Astrocyte (in vitro differentiated cells and primary cell): Measurements from ENCODE around the gene ATPAF2. TPM values are rescaled to one million over a fixed set of nuclear protein-coding genes. Genes with fewer than 3 reads are reported as not detected.

Source experiments
- DNase-seq: peaks from one replicate; pipeline ENCODE4 v3.0.0-alpha.2; 2010; ENCODE audit warnings: low read depth
- FAIRE-seq: peaks from 2 replicates; lab custom pipeline; 2011; peaks lifted over from hg19 to GRCh38; lab: Jason Lieb, UNC
- H2AFZ ChIP-seq: 2 replicates; pipeline ENCODE4 v1.6.0; 2012; ENCODE audit warnings: low read depth, low read length, inconsistent platforms
- H3K27ac ChIP-seq: 2 replicates; pipeline ENCODE4 v1.5.1; 2011; ENCODE audit warnings: low read depth, low read length, inconsistent platforms
- H3K27me3 ChIP-seq: 2 replicates; pipeline ENCODE4 v1.6.0; 2011; ENCODE audit warnings: low read length, inconsistent platforms; ENCODE audit not compliant: insufficient read depth
- H3K36me3 ChIP-seq: 2 replicates; pipeline ENCODE4 v1.5.1; 2011; ENCODE audit warnings: low read length, inconsistent platforms; ENCODE audit not compliant: insufficient read depth
- H3K4me1 ChIP-seq: 2 replicates; pipeline ENCODE4 v1.5.1; 2011; ENCODE audit warnings: low read length, inconsistent platforms; ENCODE audit not compliant: insufficient read depth
- H3K4me2 ChIP-seq: 2 replicates; pipeline ENCODE4 v1.6.0; 2012; ENCODE audit warnings: low read length, inconsistent platforms
- H3K4me3 ChIP-seq: 2 replicates; pipeline ENCODE4 v1.5.1; 2011; ENCODE audit warnings: low read depth, mild to moderate bottlenecking, low read length, inconsistent platforms; ENCODE audit not compliant: insufficient read depth
- H3K79me2 ChIP-seq: 2 replicates; pipeline ENCODE4 v1.6.0; 2012; ENCODE audit warnings: mild to moderate bottlenecking, low read length, inconsistent platforms; ENCODE audit not compliant: insufficient read depth
- H3K9ac ChIP-seq: 2 replicates; pipeline ENCODE4 v1.6.0; 2012; ENCODE audit warnings: mild to moderate bottlenecking, low read length, inconsistent platforms
- H3K9me3 ChIP-seq: 2 replicates; pipeline ENCODE4 v1.5.1; 2012; ENCODE audit warnings: low read depth, mild to moderate bottlenecking, low read length, inconsistent platforms; ENCODE audit not compliant: insufficient read depth
- H4K20me1 ChIP-seq: 2 replicates; pipeline ENCODE4 v1.6.0; 2012; ENCODE audit warnings: low read length, inconsistent platforms; ENCODE audit not compliant: insufficient read depth
- H3K27ac Mint-ChIP-seq: one replicate; pipeline ENCODE4 v1.8.0; 2021; ENCODE audit warnings: mild to moderate bottlenecking, mixed read lengths; ENCODE audit not compliant: unreplicated experiment
- H3K27me3 Mint-ChIP-seq: one replicate; pipeline ENCODE4 v1.8.0; 2021; ENCODE audit warnings: low read depth, mixed read lengths; ENCODE audit not compliant: unreplicated experiment
- H3K36me3 Mint-ChIP-seq: one replicate; pipeline ENCODE4 v1.8.0; 2021; ENCODE audit warnings: low read depth, mixed read lengths; ENCODE audit not compliant: unreplicated experiment
- H3K4me1 Mint-ChIP-seq: one replicate; pipeline ENCODE4 v1.8.0; 2021; ENCODE audit warnings: low read depth, mixed read lengths; ENCODE audit not compliant: unreplicated experiment
- H3K4me3 Mint-ChIP-seq: one replicate; pipeline ENCODE4 v1.8.0; 2021; ENCODE audit warnings: mild to moderate bottlenecking, moderate library complexity, mixed read lengths; ENCODE audit not compliant: unreplicated experiment
- H3K9me3 Mint-ChIP-seq: one replicate; pipeline ENCODE4 v1.8.0; 2021; ENCODE audit warnings: mild to moderate bottlenecking, mixed read lengths; ENCODE audit not compliant: unreplicated experiment
- EZH2 ChIP-seq: IDR thresholded peaks from 2 replicates; pipeline ENCODE4 v1.6.1; 2012; ENCODE audit warnings: mild to moderate bottlenecking, low read length, inconsistent platforms; ENCODE audit not compliant: insufficient read depth
- total RNA-seq: library from RNA; stranded (reverse); gene quantifications from 2 replicates; pipeline ENCODE4 v1.2.1, GENCODE V29; 2021
- TF ChIP-seq, protein P1 (sequence below): IDR thresholded peaks from 2 replicates; pipeline ENCODE4 v1.5.1; 2011; ENCODE audit warnings: low read depth, mild to moderate bottlenecking, inconsistent platforms, low read length, moderate library complexity; ENCODE audit not compliant: insufficient read depth

Gene ATPAF2
- total RNA-seq, 1 donor from 2014 or later: 24.8 TPM

DNA sequence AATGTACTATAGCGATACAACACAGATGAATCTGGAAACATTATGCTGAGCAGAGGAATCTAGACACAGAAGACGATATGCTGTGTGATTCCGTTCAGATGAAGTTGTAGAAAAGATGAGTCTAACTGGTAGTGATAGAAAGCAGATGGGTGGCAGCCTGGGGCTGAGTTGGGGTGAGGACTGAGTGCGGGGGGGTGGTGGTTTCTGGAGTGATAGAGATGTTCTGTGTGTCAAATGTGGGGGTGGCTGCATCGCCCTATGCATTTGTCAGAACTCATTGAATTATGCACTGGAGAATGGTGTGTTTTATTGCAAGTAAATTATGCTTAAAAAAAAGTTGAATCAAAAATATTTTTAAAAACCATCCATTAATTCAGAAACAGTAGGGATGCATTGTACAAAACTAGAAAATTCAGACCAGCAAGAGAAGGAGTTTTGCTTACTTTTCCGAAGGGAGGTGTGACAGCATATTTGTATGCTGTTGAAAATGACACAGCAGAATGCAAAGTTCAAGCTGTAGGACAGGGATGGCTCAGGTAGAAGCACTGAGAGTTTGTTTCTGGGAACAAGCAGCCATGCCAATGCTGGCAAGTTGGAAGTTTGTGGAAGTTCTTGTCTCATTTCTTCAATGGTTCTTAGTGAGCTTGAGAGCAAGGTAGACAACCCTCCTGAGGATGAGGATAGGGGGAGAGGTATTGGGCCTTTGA, 35.8 kb upstream of the ATPAF2 start:
- peaks cover 3% of the 10 kb centered on the region for H3K9me3 Mint-ChIP-seq
- H2AFZ ChIP-seq: no peak overlapping the region
- H3K36me3 ChIP-seq: no peaks in the 10 kb centered on the region
- H3K27ac Mint-ChIP-seq: no peak overlapping the region
- H4K20me1 ChIP-seq: no peaks in the 10 kb centered on the region
- peaks cover 4% of the 10 kb centered on the region for H3K4me1 Mint-ChIP-seq
- no peak for FAIRE-seq
- peaks cover 5% of the 10 kb centered on the region for H3K27me3 ChIP-seq
- no peak overlapping the region for H3K9ac ChIP-seq
- H3K4me3 Mint-ChIP-seq: no peak overlapping the region
- no peaks in the 10 kb centered on the region for H3K79me2 ChIP-seq
- DNase-seq: no peak
- H3K4me3 ChIP-seq: no peak overlapping the region
- H3K27me3 Mint-ChIP-seq: peaks cover 12% of the 10 kb centered on the region
- TF ChIP-seq EZH2: no peak
- TF ChIP-seq, protein P1, sequence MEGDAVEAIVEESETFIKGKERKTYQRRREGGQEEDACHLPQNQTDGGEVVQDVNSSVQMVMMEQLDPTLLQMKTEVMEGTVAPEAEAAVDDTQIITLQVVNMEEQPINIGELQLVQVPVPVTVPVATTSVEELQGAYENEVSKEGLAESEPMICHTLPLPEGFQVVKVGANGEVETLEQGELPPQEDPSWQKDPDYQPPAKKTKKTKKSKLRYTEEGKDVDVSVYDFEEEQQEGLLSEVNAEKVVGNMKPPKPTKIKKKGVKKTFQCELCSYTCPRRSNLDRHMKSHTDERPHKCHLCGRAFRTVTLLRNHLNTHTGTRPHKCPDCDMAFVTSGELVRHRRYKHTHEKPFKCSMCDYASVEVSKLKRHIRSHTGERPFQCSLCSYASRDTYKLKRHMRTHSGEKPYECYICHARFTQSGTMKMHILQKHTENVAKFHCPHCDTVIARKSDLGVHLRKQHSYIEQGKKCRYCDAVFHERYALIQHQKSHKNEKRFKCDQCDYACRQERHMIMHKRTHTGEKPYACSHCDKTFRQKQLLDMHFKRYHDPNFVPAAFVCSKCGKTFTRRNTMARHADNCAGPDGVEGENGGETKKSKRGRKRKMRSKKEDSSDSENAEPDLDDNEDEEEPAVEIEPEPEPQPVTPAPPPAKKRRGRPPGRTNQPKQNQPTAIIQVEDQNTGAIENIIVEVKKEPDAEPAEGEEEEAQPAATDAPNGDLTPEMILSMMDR: no peak
- H3K27ac ChIP-seq: no peak overlapping the region
- H3K4me2 ChIP-seq: no peak overlapping the region
- H3K9me3 ChIP-seq: no peaks in the 10 kb centered on the region
- no peaks in the 10 kb centered on the region for H3K36me3 Mint-ChIP-seq
- H3K4me1 ChIP-seq: peaks cover 4% of the 10 kb centered on the region

DNA sequence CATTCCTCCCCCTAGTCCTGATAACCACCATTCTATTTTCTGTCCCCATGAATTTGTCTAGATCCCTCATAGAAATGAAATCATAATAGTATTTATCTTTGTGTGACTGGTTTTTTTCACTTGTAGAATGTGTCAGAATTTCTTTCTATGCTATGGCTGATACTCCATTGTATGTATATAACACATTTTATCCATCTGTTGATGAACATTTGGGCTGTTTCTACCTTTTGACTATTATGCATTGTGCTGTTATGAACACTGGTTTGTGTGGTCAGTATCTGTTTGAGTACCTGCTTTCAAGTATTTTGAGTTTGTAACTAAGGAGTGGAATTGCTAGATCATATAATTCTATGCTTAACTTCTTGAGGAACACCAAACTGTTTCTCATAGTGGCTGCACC, 32.8 kb upstream of the ATPAF2 start:
- H3K27me3 Mint-ChIP-seq: peaks cover 7% of the 10 kb centered on the region
- peaks cover 2% of the 10 kb centered on the region for H3K27me3 ChIP-seq
- no peaks in the 10 kb centered on the region for H4K20me1 ChIP-seq
- H3K9me3 Mint-ChIP-seq: peaks cover 3% of the 10 kb centered on the region
- no peak overlapping the region for H3K27ac ChIP-seq
- H3K4me3 Mint-ChIP-seq: no peak overlapping the region
- no peak for DNase-seq
- no peak overlapping the region for H3K4me3 ChIP-seq
- peaks cover 8% of the 10 kb centered on the region for H3K4me1 Mint-ChIP-seq
- no peaks in the 10 kb centered on the region for H3K79me2 ChIP-seq
- no peaks in the 10 kb centered on the region for H3K36me3 Mint-ChIP-seq
- peaks cover 4% of the 10 kb centered on the region for H3K4me1 ChIP-seq
- H3K27ac Mint-ChIP-seq: no peak overlapping the region
- no peaks in the 10 kb centered on the region for H3K36me3 ChIP-seq
- H3K9me3 ChIP-seq: no peaks in the 10 kb centered on the region
- no peak overlapping the region for H3K9ac ChIP-seq
- no peak for FAIRE-seq
- H2AFZ ChIP-seq: no peak overlapping the region
- TF ChIP-seq EZH2: no peak
- TF ChIP-seq, protein P1: no peak
- H3K4me2 ChIP-seq: no peak overlapping the region

DNA sequence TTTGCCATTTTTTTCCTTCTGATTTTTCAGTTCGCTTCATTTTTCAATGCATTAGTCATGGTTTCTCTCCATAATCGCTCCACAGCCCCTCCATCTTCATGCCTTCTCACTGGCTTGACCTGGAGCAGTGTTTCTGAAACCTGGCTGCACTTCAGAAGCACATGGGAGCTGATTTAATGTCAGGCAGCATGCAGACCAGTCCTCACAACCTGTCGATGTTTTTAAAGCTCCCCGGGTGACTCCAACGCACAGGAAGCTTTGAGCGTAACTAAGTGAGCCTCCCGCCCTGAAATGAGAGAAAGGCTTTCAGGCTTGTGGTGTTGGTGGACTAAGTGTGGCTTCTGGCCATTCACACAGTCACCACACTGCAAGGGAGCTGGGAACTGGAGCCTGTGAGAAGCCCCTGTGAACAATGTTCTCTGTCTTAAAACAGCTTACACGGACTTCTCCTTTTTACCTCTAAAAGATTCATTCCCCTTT, 31.9 kb upstream of the ATPAF2 start:
- FAIRE-seq (no peak), DNase-seq (peak; percentile 53)
- Histone ChIP-seq H3K27ac (no peak overlapping the region), H3K9me3 (no peaks in the 10 kb centered on the region), H3K4me1 (peaks cover 4% of the 10 kb centered on the region), H4K20me1 (no peaks in the 10 kb centered on the region), H3K4me3 (peak overlapping the region; percentile 22), H3K4me2 (peak overlapping the region; percentile 83), H3K79me2 (no peaks in the 10 kb centered on the region), H2AFZ (peak overlapping the region; percentile 61), H3K9ac (peak overlapping the region; percentile 26), H3K36me3 (no peaks in the 10 kb centered on the region), H3K27me3 (peaks cover 2% of the 10 kb centered on the region)
- no peak overlapping the region for H3K4me3 Mint-ChIP-seq
- H3K9me3 Mint-ChIP-seq: peaks cover 3% of the 10 kb centered on the region
- TF ChIP-seq, protein P1: no peak
- TF ChIP-seq EZH2: no peak
- H3K4me1 Mint-ChIP-seq: peaks cover 12% of the 10 kb centered on the region
- peak overlapping the region; percentile 75 for H3K27ac Mint-ChIP-seq
- H3K36me3 Mint-ChIP-seq: peaks cover 4% of the 10 kb centered on the region
- H3K27me3 Mint-ChIP-seq: peaks cover 6% of the 10 kb centered on the region
